Central memory CD8-positive, alpha-beta T cell (primary cell): ENCODE results near the gene RARS1.

ENCODE experiments used
- ATAC-seq: fragments of 150-1000 bp; cut with Tn5 transposase; replicated peaks from 2 replicates; pipeline ENCODE4 v1.10.0; 2022; ENCODE audit warnings: mild to moderate bottlenecking, moderate FRiP score, moderate number of reproducible peaks; ENCODE audit not compliant: poor library complexity, severe bottlenecking; ENCODE audit errors: extremely low read depth
- DNase-seq, 2 donors: peaks; one replicate each; pipeline ENCODE4 v3.0.0; 2021; ENCODE audit warnings: low spot score in 2 of 2
- H3K27ac Mint-ChIP-seq: one replicate; pipeline ENCODE4 v1.8.0; 2022; ENCODE audit warnings: low read depth, mild to moderate bottlenecking, moderate library complexity, mixed read lengths
- H3K27me3 Mint-ChIP-seq: one replicate; pipeline ENCODE4 v1.8.0; 2022; ENCODE audit warnings: mixed read lengths
- H3K36me3 Mint-ChIP-seq: one replicate; pipeline ENCODE4 v1.8.0; 2022; ENCODE audit warnings: mild to moderate bottlenecking, moderate library complexity, mixed read lengths; ENCODE audit not compliant: insufficient read depth
- H3K4me1 Mint-ChIP-seq: one replicate; pipeline ENCODE4 v1.8.0; 2022; ENCODE audit warnings: mixed read lengths
- H3K4me3 Mint-ChIP-seq: one replicate; pipeline ENCODE4 v1.8.0; 2022; ENCODE audit warnings: mild to moderate bottlenecking, moderate library complexity, mixed read lengths
- H3K9me3 Mint-ChIP-seq: one replicate; pipeline ENCODE4 v1.8.0; 2022; ENCODE audit warnings: mixed read lengths

RARS1 gene

GRCh38 chr5:168537176-168537575 lies 50.9 kb downstream of the RARS1 start:
- no peak for ATAC-seq
- Mint-ChIP-seq H3K4me1 (no peaks in the 10 kb centered on the region), H3K36me3 (no peaks in the 10 kb centered on the region), H3K9me3 (no peaks in the 10 kb centered on the region), H3K4me3 (no peak overlapping the region), H3K27ac (no peak overlapping the region), H3K27me3 (peaks cover 11% of the 10 kb centered on the region)
- no peak for DNase-seq

- Mint-ChIP-seq H3K9me3 (peaks cover 3% of the 10 kb centered on the region), H3K36me3 (peaks cover 24% of the 10 kb centered on the region), H3K27me3 (no peaks in the 10 kb centered on the region), H3K27ac (no peak overlapping the region), H3K4me3 (no peak overlapping the region), H3K4me1 (peaks cover 14% of the 10 kb centered on the region)
- ATAC-seq = no peak
- DNase-seq = no peak
These were observed 63.3 kb downstream of the RARS1 start for GRCh38 chr5:168549554-168549953.

GRCh38 chr5:168550656-168551055 lies 64.4 kb downstream of the RARS1 start:
- DNase-seq (no peak), ATAC-seq (no peak)
- Mint-ChIP-seq H3K4me1 (peaks cover 14% of the 10 kb centered on the region), H3K27ac (no peak overlapping the region), H3K4me3 (no peak overlapping the region), H3K27me3 (no peaks in the 10 kb centered on the region), H3K36me3 (peaks cover 24% of the 10 kb centered on the region), H3K9me3 (no peaks in the 10 kb centered on the region)

GRCh38 chr5:168552146-168552545 lies 65.9 kb downstream of the RARS1 start:
- ATAC-seq (no peak), DNase-seq (no peak)
- H3K4me3 Mint-ChIP-seq = no peak overlapping the region
- no peaks in the 10 kb centered on the region for H3K9me3 Mint-ChIP-seq
- H3K27me3 Mint-ChIP-seq = no peaks in the 10 kb centered on the region
- peaks cover 28% of the 10 kb centered on the region for H3K36me3 Mint-ChIP-seq
- no peak overlapping the region for H3K27ac Mint-ChIP-seq
- H3K4me1 Mint-ChIP-seq = peaks cover 14% of the 10 kb centered on the region

GRCh38 chr5:168553377-168554130 lies 67.3 kb downstream of the RARS1 start:
- DNase-seq = no peak
- Mint-ChIP-seq H3K9me3 (no peaks in the 10 kb centered on the region), H3K27ac (no peak overlapping the region), H3K27me3 (no peaks in the 10 kb centered on the region), H3K4me3 (no peak overlapping the region), H3K36me3 (peaks cover 32% of the 10 kb centered on the region), H3K4me1 (peaks cover 14% of the 10 kb centered on the region)
- no peak for ATAC-seq

- DNase-seq (no peak), ATAC-seq (no peak)
- H3K4me1 Mint-ChIP-seq = peaks cover 9% of the 10 kb centered on the region
- peaks cover 41% of the 10 kb centered on the region for H3K36me3 Mint-ChIP-seq
- H3K27ac Mint-ChIP-seq = no peak overlapping the region
- no peaks in the 10 kb centered on the region for H3K27me3 Mint-ChIP-seq
- H3K9me3 Mint-ChIP-seq = no peaks in the 10 kb centered on the region
- no peak overlapping the region for H3K4me3 Mint-ChIP-seq
These were observed 71.1 kb downstream of the RARS1 start for GRCh38 chr5:168557389-168557788.

- H3K27me3 Mint-ChIP-seq = no peaks in the 10 kb centered on the region
- DNase-seq (no peak), ATAC-seq (no peak)
- no peaks in the 10 kb centered on the region for H3K9me3 Mint-ChIP-seq
- peaks cover 44% of the 10 kb centered on the region for H3K36me3 Mint-ChIP-seq
- H3K4me1 Mint-ChIP-seq = peaks cover 1% of the 10 kb centered on the region
- H3K27ac Mint-ChIP-seq = no peak overlapping the region
- no peak overlapping the region for H3K4me3 Mint-ChIP-seq
These were observed 76.0 kb downstream of the RARS1 start for GRCh38 chr5:168562279-168562678.

GRCh38 chr5:168563959-168564358 lies 77.7 kb downstream of the RARS1 start:
- Mint-ChIP-seq H3K4me3 (no peak overlapping the region), H3K27ac (no peak overlapping the region), H3K9me3 (no peaks in the 10 kb centered on the region), H3K27me3 (no peaks in the 10 kb centered on the region), H3K36me3 (peaks cover 44% of the 10 kb centered on the region), H3K4me1 (peaks cover 6% of the 10 kb centered on the region)
- DNase-seq = no peak
- no peak for ATAC-seq

GRCh38 chr5:168568738-168569137 lies 82.5 kb downstream of the RARS1 start:
- Mint-ChIP-seq H3K27me3 (no peaks in the 10 kb centered on the region), H3K9me3 (no peaks in the 10 kb centered on the region), H3K4me3 (no peak overlapping the region), H3K36me3 (peaks cover 33% of the 10 kb centered on the region), H3K4me1 (peaks cover 23% of the 10 kb centered on the region), H3K27ac (no peak overlapping the region)
- ATAC-seq (no peak), DNase-seq (no peak)
